ENCODE measurements around the gene ERI2.

ERI2 gene

GRCh38 chr16:20806168-20807050 is at the start of gene ERI2, which contains the start of gene REXO5:
TSS of gene ERI2 (minus strand) at chr16:20806472. CDS start at chr16:20806430, 42 bp downstream.
TSS of gene REXO5 (plus strand) at chr16:20806527. CDS start at chr16:20806954, 427 bp downstream.
- intact Hi-C loops (cut with micrococcal nuclease): no loop called here
- Mint-ChIP-seq H3K9me3 (no peaks in the 10 kb centered on the region), H3K27me3 (no peaks in the 10 kb centered on the region), H3K4me3 (peak within 1 kb of the TSS; percentile 99), H3K4me1 (ENCODE audit: low read depth) (peaks cover 28% of the 10 kb centered on the region), H3K27ac (peak within 1 kb of the TSS; percentile 98), H3K36me3 (ENCODE audit: low read depth) (peaks cover 21% of the 10 kb centered on the region)

DNA sequence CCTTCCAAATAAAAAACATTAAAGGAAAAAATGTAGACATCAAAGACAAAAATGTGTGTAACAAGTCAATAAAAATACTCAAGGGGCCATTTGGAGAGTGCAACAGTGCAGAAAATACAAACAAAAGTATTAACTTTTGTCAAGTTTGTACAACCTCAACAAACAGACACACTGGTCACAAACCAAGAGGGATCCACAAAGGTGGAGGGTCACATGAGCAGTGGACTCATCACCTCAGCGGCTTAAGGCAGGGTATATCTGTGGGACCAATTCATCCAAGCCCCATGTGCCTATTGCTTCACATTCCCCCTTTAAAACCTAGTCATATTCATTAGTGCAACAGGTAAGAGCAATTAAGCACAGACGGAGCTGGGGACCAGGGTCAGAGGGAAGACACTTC is 48.7 kb upstream of the ERI2 start:
- H3K9me3 Mint-ChIP-seq: no peaks in the 10 kb centered on the region
- intact Hi-C loops (cut with micrococcal nuclease): no loop called here
- H3K4me1 Mint-ChIP-seq (ENCODE audit: low read depth): peaks cover 26% of the 10 kb centered on the region
- peak overlapping the region; percentile 11 for H3K27ac Mint-ChIP-seq
- H3K36me3 Mint-ChIP-seq (ENCODE audit: low read depth): peaks cover 57% of the 10 kb centered on the region
- H3K27me3 Mint-ChIP-seq: no peaks in the 10 kb centered on the region
- no peak overlapping the region for H3K4me3 Mint-ChIP-seq

GRCh38 chr16:20853981-20854620 is 47.8 kb upstream of the ERI2 start:
- peaks cover 25% of the 10 kb centered on the region for H3K4me1 Mint-ChIP-seq (ENCODE audit: low read depth)
- no peak overlapping the region for H3K4me3 Mint-ChIP-seq
- peak overlapping the region; percentile 25 for H3K27ac Mint-ChIP-seq
- intact Hi-C loops (cut with micrococcal nuclease): no loop called here
- H3K27me3 Mint-ChIP-seq: no peaks in the 10 kb centered on the region
- no peaks in the 10 kb centered on the region for H3K9me3 Mint-ChIP-seq
- peaks cover 57% of the 10 kb centered on the region for H3K36me3 Mint-ChIP-seq (ENCODE audit: low read depth)

DNA sequence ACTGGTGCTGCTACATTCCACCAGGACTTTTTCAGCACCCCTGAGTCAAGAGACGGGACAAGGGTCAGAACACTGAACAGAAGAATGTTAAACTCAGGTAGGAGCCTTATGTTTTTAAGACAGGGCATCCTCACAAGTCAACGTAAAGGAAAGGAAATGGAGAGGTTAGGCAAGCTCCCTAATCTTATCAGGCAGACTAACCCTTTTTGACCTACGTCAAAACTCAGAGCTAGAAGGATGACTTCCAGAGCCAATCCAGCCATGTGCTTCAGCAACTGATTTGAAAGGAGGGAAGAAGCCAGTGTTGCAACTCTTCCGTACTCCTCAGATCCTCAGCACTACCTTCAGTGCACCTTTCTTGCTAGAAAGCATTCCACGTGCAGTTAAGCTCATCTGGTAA is 46.9 kb upstream of the ERI2 start:
- Mint-ChIP-seq H3K9me3 (no peaks in the 10 kb centered on the region), H3K27me3 (no peaks in the 10 kb centered on the region), H3K4me1 (ENCODE audit: low read depth) (peaks cover 25% of the 10 kb centered on the region), H3K27ac (no peak overlapping the region), H3K36me3 (ENCODE audit: low read depth) (peaks cover 55% of the 10 kb centered on the region), H3K4me3 (no peak overlapping the region)
- intact Hi-C loops (cut with micrococcal nuclease): no loop called here

GRCh38 chr16:20851601-20852000 is 45.3 kb upstream of the ERI2 start:
- peaks cover 57% of the 10 kb centered on the region for H3K36me3 Mint-ChIP-seq (ENCODE audit: low read depth)
- H3K9me3 Mint-ChIP-seq: no peaks in the 10 kb centered on the region
- intact Hi-C loops (cut with micrococcal nuclease): no loop called here
- no peaks in the 10 kb centered on the region for H3K27me3 Mint-ChIP-seq
- H3K27ac Mint-ChIP-seq: no peak overlapping the region
- H3K4me3 Mint-ChIP-seq: no peak overlapping the region
- H3K4me1 Mint-ChIP-seq (ENCODE audit: low read depth): peaks cover 21% of the 10 kb centered on the region

DNA sequence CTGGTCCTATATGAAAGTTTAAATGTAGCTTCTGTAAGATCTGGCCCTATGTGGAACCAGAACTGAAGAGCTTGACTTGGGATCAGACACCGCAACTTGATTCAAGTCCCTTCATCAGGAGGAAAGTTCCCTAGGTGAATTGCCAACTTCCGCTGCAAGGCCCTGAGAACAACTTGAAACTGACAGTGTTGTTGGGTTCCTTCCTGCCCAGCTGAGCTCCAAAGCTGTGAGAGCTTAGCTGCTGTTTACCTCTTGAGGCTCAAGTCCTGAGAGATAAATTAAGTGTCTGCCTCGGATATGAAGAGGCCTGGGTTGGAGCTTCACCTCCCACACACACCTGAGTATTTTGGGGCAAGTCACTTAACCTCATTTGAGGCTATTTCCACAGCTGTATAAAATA is 44.7 kb upstream of the ERI2 start:
- Mint-ChIP-seq H3K9me3 (no peaks in the 10 kb centered on the region), H3K27ac (no peak overlapping the region), H3K27me3 (no peaks in the 10 kb centered on the region), H3K4me3 (no peak overlapping the region), H3K4me1 (ENCODE audit: low read depth) (peaks cover 20% of the 10 kb centered on the region), H3K36me3 (ENCODE audit: low read depth) (peaks cover 57% of the 10 kb centered on the region)
- intact Hi-C loops (cut with micrococcal nuclease): loop anchor here (1.0 kb wide), 1 partner anchor 232 kb away; no protein-coding TSS in a partner anchor

- H3K36me3 Mint-ChIP-seq (ENCODE audit: low read depth): peaks cover 52% of the 10 kb centered on the region
- peak overlapping the region; percentile 43 for H3K27ac Mint-ChIP-seq
- H3K4me3 Mint-ChIP-seq: no peak overlapping the region
- H3K4me1 Mint-ChIP-seq (ENCODE audit: low read depth): peaks cover 23% of the 10 kb centered on the region
- H3K9me3 Mint-ChIP-seq: no peaks in the 10 kb centered on the region
- H3K27me3 Mint-ChIP-seq: no peaks in the 10 kb centered on the region
- intact Hi-C loops (cut with micrococcal nuclease): loop anchor here (1.0 kb wide), 1 partner anchor 234 kb away; no protein-coding TSS in a partner anchor
These were observed 43.5 kb upstream of the ERI2 start for GRCh38 chr16:20849589-20850390.

- Mint-ChIP-seq H3K9me3 (no peaks in the 10 kb centered on the region), H3K27me3 (no peaks in the 10 kb centered on the region), H3K4me1 (ENCODE audit: low read depth) (peaks cover 31% of the 10 kb centered on the region), H3K27ac (no peak overlapping the region), H3K36me3 (ENCODE audit: low read depth) (peaks cover 40% of the 10 kb centered on the region), H3K4me3 (no peak overlapping the region)
- intact Hi-C loops (cut with micrococcal nuclease): no loop called here
These were observed 41.3 kb upstream of the ERI2 start for GRCh38 chr16:20847550-20847949.

DNA sequence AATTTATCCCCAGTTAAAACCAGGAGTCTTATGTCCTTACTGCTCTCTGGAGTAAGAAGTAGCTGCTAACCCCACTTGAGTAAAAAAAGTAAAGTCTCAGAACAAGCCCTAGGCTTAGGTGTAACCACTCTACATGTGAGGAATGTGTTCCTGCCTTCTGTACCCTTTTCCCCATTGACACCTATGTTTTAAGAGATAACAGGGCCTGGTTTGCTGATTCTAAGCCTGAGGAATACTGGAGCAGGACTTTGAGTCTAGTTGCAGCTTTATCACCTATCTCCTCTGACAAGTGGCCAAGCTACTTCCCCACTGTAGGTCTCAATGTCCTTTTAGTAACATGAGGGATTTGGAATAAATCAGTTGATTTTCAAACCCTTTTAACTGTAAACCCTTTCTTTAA is 40.3 kb upstream of the ERI2 start:
- peaks cover 40% of the 10 kb centered on the region for H3K36me3 Mint-ChIP-seq (ENCODE audit: low read depth)

DNA sequence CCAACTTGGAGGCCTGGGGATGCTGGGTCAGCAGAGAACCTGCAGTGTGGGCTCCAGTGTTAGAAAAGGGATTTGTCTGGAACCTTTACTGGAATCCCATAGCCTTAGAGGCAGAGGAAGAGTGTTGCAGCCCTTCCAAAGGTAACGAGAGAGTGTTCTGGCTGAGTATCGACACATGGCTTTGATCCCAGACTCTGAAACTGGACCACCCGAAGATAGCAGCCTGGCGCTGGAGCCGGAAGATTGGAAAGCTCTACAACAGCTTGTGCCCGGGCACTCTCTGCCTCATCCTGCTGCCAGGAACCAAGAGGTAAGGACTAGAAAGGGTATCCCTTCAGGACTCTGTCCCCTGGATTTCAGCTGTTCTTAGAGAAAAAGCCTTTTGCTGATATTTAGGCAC is 39.8 kb upstream of the ERI2 start:
- Mint-ChIP-seq H3K9me3 (no peaks in the 10 kb centered on the region), H3K27ac (no peak overlapping the region), H3K27me3 (no peaks in the 10 kb centered on the region), H3K4me3 (no peak overlapping the region), H3K4me1 (ENCODE audit: low read depth) (peaks cover 31% of the 10 kb centered on the region), H3K36me3 (ENCODE audit: low read depth) (peaks cover 40% of the 10 kb centered on the region)
- intact Hi-C loops (cut with micrococcal nuclease): no loop called here

More for the DNA sequence above, 40.3 kb upstream of the ERI2 start:
- H3K27me3 Mint-ChIP-seq: no peaks in the 10 kb centered on the region
- peaks cover 31% of the 10 kb centered on the region for H3K4me1 Mint-ChIP-seq (ENCODE audit: low read depth)
- H3K4me3 Mint-ChIP-seq: no peak overlapping the region
- no peak overlapping the region for H3K27ac Mint-ChIP-seq
- H3K9me3 Mint-ChIP-seq: no peaks in the 10 kb centered on the region
- intact Hi-C loops (cut with micrococcal nuclease): no loop called here

- H3K27ac Mint-ChIP-seq: peak overlapping the region; percentile 53
- H3K4me1 Mint-ChIP-seq (ENCODE audit: low read depth): peaks cover 22% of the 10 kb centered on the region
- no peak overlapping the region for H3K4me3 Mint-ChIP-seq
- peaks cover 32% of the 10 kb centered on the region for H3K36me3 Mint-ChIP-seq (ENCODE audit: low read depth)
- H3K9me3 Mint-ChIP-seq: no peaks in the 10 kb centered on the region
- no peaks in the 10 kb centered on the region for H3K27me3 Mint-ChIP-seq
- intact Hi-C loops (cut with micrococcal nuclease): no loop called here
These were observed 38.3 kb upstream of the ERI2 start for GRCh38 chr16:20844588-20844987.

DNA sequence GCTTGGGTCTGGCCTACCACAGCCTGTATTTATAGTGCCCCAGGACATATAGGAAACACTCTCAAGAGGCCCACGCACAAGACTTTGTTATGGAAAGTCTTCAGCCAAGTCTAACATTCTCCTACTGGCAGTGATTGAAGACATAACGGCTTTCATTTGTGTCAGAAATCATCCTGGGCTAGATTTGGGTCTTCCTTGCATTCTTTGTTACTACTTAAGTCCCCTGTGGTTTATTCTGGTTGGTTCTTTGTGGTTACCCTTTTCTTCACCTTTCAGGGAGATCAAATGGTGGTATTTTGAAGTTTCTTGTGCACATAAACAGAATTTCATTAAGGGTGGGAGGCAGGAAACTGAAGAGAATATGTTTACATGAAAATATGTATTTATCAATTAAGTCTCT is 37.8 kb upstream of the ERI2 start:
- H3K9me3 Mint-ChIP-seq: no peaks in the 10 kb centered on the region
- intact Hi-C loops (cut with micrococcal nuclease): no loop called here
- no peak overlapping the region for H3K27ac Mint-ChIP-seq
- peaks cover 25% of the 10 kb centered on the region for H3K4me1 Mint-ChIP-seq (ENCODE audit: low read depth)
- H3K27me3 Mint-ChIP-seq: no peaks in the 10 kb centered on the region
- peaks cover 26% of the 10 kb centered on the region for H3K36me3 Mint-ChIP-seq (ENCODE audit: low read depth)
- H3K4me3 Mint-ChIP-seq: no peak overlapping the region

GRCh38 chr16:20839504-20839903 is 33.2 kb upstream of the ERI2 start:
- Mint-ChIP-seq H3K4me1 (ENCODE audit: low read depth) (peaks cover 26% of the 10 kb centered on the region), H3K27me3 (no peaks in the 10 kb centered on the region), H3K27ac (no peak overlapping the region), H3K4me3 (no peak overlapping the region), H3K36me3 (ENCODE audit: low read depth) (peaks cover 31% of the 10 kb centered on the region), H3K9me3 (peaks cover 11% of the 10 kb centered on the region)
- intact Hi-C loops (cut with micrococcal nuclease): no loop called here

- Mint-ChIP-seq H3K36me3 (ENCODE audit: low read depth) (peaks cover 44% of the 10 kb centered on the region), H3K4me3 (no peak overlapping the region), H3K4me1 (ENCODE audit: low read depth) (peaks cover 21% of the 10 kb centered on the region), H3K27ac (peak overlapping the region; percentile 80), H3K27me3 (no peaks in the 10 kb centered on the region), H3K9me3 (peaks cover 16% of the 10 kb centered on the region)
- intact Hi-C loops (cut with micrococcal nuclease): no loop called here
These were observed 32.0 kb upstream of the ERI2 start for GRCh38 chr16:20838240-20838639.
